GM21381 (cell line): ENCODE measurements around the gene TMEM130.
A peak's percentile ranks its signal among the peaks of the same experiment; 100 is the strongest.

ENCODE experiments used
- ATAC-seq: cut with Tn5 transposase; IDR thresholded peaks from one replicate; pipeline ENCODE4 v1.9.1; 2021; ENCODE audit warnings: mild to moderate bottlenecking, moderate library complexity; ENCODE audit not compliant: unreplicated experiment

The TMEM130 gene

DNA sequence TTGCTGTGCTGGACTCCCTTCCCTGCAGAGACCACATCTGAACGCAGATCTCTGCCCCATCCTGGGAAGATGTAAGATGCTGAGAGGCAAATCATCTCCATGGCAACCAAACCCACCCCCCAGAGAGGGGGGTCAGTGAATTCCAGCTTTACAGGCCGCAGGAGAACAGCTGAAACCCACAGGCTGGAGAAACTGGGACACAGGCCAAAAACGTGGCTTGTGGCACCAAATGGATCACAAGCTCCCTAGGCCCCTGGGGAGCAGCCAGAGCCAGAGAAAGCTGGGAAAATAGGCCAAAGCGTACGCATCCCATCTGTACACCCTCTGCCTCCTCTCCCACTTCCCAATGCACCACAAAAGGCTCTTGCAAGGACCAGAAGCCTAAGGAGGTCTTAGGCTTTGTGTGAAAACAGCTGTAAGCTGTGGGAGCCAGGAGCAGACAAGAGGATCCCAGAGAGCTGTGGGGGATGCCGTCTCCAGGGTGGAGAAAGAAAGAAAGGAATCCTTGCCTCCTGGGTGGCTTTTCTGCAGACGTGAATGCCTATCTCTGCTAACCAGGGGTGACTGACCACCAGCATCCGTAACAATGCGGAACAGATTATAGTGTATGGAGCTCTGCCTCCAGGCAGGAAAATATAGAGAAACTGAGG, 59.5 kb downstream of the TMEM130 start:
- no peak for ATAC-seq

DNA sequence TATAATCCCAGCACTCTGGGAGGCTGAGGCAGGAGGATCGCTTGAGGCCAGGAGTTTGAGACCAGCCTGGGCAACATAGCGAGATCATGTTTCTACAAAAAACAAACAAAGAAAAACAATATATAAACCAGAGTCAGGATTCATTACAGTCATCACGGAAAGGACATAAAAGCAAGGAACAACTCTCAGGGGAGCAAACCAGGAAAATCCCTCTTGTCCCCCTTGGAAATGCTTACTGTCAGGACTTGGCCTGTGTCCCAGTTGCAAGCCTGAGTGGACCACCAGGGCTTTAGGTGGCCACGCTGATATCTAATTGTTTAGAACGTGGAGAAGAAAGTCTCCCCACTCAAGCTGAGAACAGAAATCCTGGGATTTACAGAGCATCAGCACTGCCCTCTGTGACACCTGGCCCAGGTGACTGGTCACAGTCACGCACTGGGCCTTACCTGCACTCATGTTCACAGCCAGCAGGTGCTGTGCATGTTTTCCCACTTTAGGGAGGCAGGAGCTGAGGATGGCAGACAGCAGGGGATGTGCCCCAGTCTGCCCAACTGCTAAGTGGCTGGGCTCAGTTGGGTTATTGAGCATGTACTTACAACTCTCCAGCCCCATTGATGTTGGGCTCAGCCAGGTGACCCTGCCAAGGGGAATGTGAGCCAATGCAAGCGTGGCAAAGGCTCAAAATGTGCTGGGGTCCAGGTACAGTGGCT, 60.9 kb downstream of the TMEM130 start:
- ATAC-seq: no peak

DNA sequence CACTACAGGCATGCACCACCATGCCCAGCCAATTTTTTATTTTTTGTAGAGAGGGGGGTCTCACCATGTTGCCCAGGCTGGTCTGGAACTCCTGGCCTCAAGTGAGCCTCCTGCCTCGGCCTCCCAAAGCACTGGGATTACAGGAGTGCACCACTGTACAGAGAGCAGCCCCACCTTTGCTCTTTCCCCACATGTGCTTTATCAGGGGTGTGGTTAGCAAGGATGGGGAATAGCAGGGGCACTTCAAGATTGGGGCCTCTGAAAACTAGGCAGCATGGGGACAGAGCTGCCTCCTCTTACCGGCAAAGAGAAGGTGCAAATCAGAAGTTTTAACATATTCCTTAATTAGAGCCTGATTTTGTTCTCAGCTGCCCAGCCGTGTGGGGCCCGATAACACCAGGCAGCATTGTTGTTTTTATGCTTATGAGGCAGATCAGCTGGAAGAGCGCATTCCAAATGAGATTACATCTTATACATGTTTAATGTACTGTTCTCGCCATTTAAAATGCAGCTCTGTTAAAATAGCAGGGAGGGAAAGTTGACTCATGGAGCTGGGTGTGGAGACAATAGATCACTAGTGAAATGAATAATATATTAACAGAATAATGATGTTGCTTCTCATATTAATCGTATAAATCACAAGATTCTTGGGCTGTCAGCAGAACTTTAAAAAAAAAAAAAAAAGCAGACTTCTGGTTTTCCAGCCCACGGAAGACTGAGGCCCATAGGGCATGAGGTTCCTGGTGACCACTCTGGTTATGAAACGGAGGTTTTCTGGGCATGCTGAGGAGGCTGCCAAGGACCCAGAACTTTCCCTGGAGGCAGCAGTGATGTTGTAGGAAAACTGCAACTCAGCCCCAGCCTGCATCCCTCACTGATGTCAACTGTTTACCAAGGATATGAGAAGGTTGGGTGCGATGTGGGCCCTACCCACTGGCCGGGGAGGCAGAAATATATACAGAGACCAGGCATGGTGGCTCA, 62.5 kb downstream of the TMEM130 start:
- ATAC-seq: no peak

DNA sequence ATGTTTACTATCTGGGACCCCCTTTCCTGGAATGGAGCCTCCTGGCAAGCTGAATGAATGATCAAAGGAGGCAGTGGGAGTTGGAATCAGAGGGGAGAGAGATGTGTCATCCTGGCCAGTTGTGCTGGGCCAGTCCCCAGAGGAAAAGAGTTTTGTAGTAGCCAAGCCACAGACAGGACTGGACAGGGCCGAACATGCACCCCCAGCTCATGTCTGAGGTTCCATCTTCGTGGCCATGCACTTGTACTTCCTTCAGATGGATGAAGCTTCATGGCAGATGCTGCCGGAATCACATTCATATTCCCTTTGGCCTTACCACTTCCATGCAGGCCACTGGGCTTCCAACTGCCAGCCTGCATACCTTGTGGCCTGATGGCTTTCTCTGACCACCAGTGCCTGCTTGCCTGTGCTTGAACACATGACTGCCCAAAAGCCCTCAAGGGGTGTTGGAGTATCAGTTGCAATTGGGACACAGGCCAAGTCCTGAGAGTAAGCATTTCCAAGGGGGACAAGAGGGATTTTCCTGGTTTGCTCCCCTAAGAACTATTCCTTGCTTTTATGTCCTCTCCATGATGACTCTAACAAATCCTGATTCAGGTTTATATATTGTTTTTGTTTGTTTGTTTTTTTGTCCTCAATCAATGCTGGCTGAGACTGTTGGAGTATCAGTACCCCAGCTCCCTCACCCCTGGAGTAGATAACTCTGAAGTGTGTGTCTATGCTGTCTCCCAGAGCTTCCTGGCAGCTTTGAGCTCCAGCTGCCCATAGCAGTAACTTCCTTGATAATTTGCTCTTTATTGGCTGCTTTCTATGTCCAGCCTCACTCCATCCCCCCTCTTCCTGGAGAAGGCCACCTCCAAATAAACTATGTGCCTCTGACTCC, 63.6 kb downstream of the TMEM130 start:
- ATAC-seq: no peak

DNA sequence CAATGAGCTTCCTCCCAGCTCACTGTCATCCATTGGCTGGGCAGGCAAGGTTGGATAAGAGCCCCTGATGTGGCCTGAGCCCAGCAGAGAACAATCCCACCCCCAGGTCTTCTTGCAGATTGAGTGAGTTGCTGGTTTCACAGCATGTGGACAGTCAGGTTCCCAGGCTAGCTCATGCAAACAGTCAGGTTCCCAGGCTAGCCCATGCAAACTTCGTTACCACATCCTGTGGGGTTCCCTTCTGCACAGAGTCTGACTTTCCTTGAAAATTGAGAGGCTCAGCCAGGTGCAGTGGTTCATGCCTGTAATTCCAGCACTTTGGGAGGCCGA, 67.1 kb downstream of the TMEM130 start:
- ATAC-seq: peak; percentile 35

DNA sequence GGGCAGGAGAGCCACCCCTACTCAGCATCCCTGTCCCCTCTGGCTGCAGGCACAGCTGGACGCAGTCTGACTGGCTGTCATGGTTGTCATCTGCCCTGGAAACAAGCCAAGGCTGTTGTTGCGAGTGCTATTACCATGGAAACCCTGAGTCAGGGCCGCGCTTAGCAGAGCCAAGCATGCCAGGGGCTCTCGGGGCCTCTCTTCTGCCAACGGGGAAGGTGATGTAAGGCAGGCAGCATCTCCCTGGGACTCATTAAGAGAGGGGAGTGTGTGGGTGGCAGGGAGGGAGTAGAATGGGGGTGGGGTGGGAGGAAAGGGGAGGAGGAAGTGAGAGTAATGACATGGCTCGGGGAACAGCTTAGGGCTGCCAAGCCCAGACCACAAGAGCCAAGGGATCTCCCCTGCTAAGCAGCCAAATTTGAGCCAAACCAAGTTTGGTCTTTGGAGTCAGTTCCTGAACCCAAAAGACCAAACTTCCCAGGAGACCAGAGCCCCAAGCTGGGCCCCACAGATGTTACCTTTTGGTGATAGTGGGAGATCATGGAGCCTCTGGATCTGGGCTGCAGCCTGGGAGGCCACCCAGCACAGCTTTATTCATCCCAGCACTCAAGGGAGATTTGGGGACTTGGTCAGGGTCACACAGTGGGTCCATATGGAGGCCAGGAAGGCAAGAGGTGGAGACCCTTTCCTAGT, 67.6 kb downstream of the TMEM130 start:
- ATAC-seq: peak; percentile 92

DNA sequence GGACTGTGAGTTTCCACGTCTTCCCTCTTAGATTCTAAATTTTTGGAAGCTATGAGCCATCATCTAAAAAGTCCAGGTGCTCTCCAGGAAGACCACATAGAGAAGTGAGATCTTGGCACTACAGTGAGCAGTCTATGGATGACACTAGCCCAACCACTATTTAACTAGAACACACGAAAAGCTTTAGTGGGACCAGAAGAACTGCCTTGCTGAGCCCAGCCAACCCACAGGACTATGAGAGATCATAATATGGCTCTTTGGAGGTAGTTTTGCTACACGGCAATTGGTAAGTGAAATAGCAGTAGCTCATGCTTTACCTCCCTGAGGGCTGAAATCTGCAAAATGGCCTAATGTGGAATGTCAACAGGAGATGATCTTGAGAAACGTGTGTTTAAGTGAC, 68.8 kb downstream of the TMEM130 start:
- ATAC-seq: no peak

DNA sequence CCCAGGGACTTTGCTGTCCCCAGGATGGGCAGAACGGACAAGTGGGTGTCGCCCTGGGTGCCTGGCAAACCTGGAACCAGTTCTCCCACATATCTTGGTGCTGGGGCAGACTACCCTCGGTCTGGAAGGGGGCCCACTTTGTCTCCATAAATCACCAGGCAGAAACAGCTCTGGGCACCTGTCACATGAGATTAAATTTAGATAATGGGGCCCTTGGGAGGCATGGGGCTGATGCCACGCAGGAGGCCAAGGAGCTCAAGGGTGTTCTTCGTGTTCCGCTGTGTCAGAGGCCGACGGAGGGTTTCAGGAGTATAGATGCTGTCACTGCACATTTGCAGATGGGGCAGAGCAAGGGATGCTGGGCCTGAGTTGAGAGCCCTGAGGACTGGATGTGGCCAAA, 72.7 kb downstream of the TMEM130 start:
- ATAC-seq: no peak
